HEK293 (cell line): ENCODE results near the gene DOCK9.

Source experiments
- CTCF ChIA-PET: fragments of 350-600 bp; formaldehyde crosslinking; extraction: SDS; loops from one replicate; lab custom pipeline; 2021; ENCODE audit warnings: antibody characterized with exemption; lab: Yijun Ruan, JAX
- POLR2A ChIA-PET: fragments of 300-600 bp; formaldehyde crosslinking; extraction: SDS; loops from one replicate; lab custom pipeline; 2020; ENCODE audit warnings: antibody characterized with exemption, inconsistent platforms; lab: Yijun Ruan, JAX
- H3K27ac ChIP-seq: fragments of 200-500 bp; sonication (Bioruptor generic); 2 replicates; pipeline ENCODE4 v1.5.1; 2014; ENCODE audit warnings: low read depth, low read length, control low read depth, inconsistent platforms; ENCODE audit errors: extremely low read depth
- H3K36me3 ChIP-seq, 2 experiments: fragments of 200-500 bp in 1 of 2; sonication (Bioruptor generic) in 1 of 2; 1 replicate in 1 of 2; 2 replicates in 1 of 2; pipeline ENCODE4 v1.5.1; 2014 to 2017; ENCODE audit warnings: inconsistent platforms in 2 of 2, low read length in 2 of 2; ENCODE audit not compliant: control insufficient read depth in 2 of 2, insufficient read depth in 1 of 2
- H3K4me1 ChIP-seq: fragments of 200-500 bp; sonication (Bioruptor generic); 2 replicates; pipeline ENCODE4 v1.5.1; 2014; ENCODE audit warnings: mild to moderate bottlenecking, low read length, inconsistent platforms; ENCODE audit not compliant: control insufficient read depth, insufficient read depth
- H3K4me3 ChIP-seq: 2 replicates; pipeline ENCODE4 v1.5.1; 2011; ENCODE audit warnings: low read depth, mild to moderate bottlenecking, control low read depth, low read length, moderate library complexity
- H3K9me3 ChIP-seq: fragments of 200-500 bp; sonication (Bioruptor generic); 2 replicates; pipeline ENCODE4 v1.5.1; 2014; ENCODE audit warnings: low read depth, low read length, inconsistent platforms; ENCODE audit not compliant: control insufficient read depth, insufficient read depth
- GLI4 ChIP-seq: fragments of 450-650 bp; formaldehyde crosslinking; IDR thresholded peaks from 2 replicates; pipeline ENCODE4 v1.5.1; 2016; ENCODE audit warnings: missing biosample characterization, missing genetic modification characterization
- KLF10 ChIP-seq: fragments of 450-650 bp; IDR thresholded peaks from 2 replicates; pipeline ENCODE4 v1.5.1; 2018; ENCODE audit warnings: missing biosample characterization, mild to moderate bottlenecking, missing genetic modification characterization
- KLF7 ChIP-seq: fragments of 450-650 bp; formaldehyde crosslinking; IDR thresholded peaks from 2 replicates; pipeline ENCODE4 v1.5.1; 2016; ENCODE audit warnings: missing biosample characterization, missing genetic modification characterization, borderline replicate concordance
- KLF9 ChIP-seq: fragments of 450-650 bp; formaldehyde crosslinking; IDR thresholded peaks from 2 replicates; pipeline ENCODE4 v1.5.1; 2016; ENCODE audit warnings: missing biosample characterization, missing genetic modification characterization, low read depth
- SP7 ChIP-seq: fragments of 450-650 bp; formaldehyde crosslinking; IDR thresholded peaks from 2 replicates; pipeline ENCODE4 v1.5.1; 2016; ENCODE audit warnings: missing biosample characterization, missing genetic modification characterization
- ZBTB8A ChIP-seq: fragments of 450-650 bp; formaldehyde crosslinking; IDR thresholded peaks from 2 replicates; pipeline ENCODE4 v1.5.1; 2016; ENCODE audit warnings: missing biosample characterization, missing genetic modification characterization
- ZNF133 ChIP-seq: fragments of 450-650 bp; formaldehyde crosslinking; IDR thresholded peaks from 2 replicates; pipeline ENCODE4 v1.5.1; 2016; ENCODE audit warnings: missing biosample characterization, missing genetic modification characterization
- ZNF274 ChIP-seq, 2 experiments: fragments of 200-500 bp in 1 of 2; fragments of 450-650 bp in 1 of 2; sonication (Bioruptor generic) in 1 of 2; formaldehyde crosslinking in 1 of 2; IDR thresholded peaks; 2 replicates each; pipeline versions ENCODE4 v1.5.1 to v1.6.1; 2014 to 2016; ENCODE audit warnings: borderline replicate concordance in 1 of 2, inconsistent platforms in 1 of 2, low read length in 1 of 2, missing biosample characterization in 1 of 2, missing genetic modification characterization in 1 of 2
- ZNF548 ChIP-seq: fragments of 450-650 bp; formaldehyde crosslinking; IDR thresholded peaks from 2 replicates; pipeline ENCODE4 v1.5.1; 2016; ENCODE audit warnings: missing biosample characterization, missing genetic modification characterization
- ZNF624 ChIP-seq: fragments of 450-650 bp; formaldehyde crosslinking; IDR thresholded peaks from 2 replicates; pipeline ENCODE4 v1.5.1; 2017; ENCODE audit warnings: missing biosample characterization, missing genetic modification characterization
- ZNF792 ChIP-seq: fragments of 450-650 bp; formaldehyde crosslinking; IDR thresholded peaks from 2 replicates; pipeline ENCODE4 v1.5.1; 2016; ENCODE audit warnings: missing biosample characterization, missing genetic modification characterization
- ZSCAN16 ChIP-seq: fragments of 450-650 bp; formaldehyde crosslinking; IDR thresholded peaks from 2 replicates; pipeline ENCODE4 v1.5.1; 2016; ENCODE audit warnings: missing biosample characterization, missing genetic modification characterization
- TF ChIP-seq, protein P1 (sequence below): fragments of 450-650 bp; formaldehyde crosslinking; IDR thresholded peaks from 2 replicates; pipeline ENCODE4 v1.5.1; 2016; ENCODE audit warnings: missing biosample characterization, missing genetic modification characterization
- TF ChIP-seq, protein P2 (sequence below): fragments of 450-650 bp; formaldehyde crosslinking; IDR thresholded peaks from 2 replicates; pipeline ENCODE4 v1.5.1; 2016; ENCODE audit warnings: missing biosample characterization, missing genetic modification characterization
- TF ChIP-seq, protein P3 (sequence below): fragments of 450-650 bp; formaldehyde crosslinking; IDR thresholded peaks from 2 replicates; pipeline ENCODE4 v1.5.1; 2016; ENCODE audit warnings: missing biosample characterization, missing genetic modification characterization
- TF ChIP-seq, protein P4 (sequence below): fragments of 450-650 bp; formaldehyde crosslinking; IDR thresholded peaks from 2 replicates; pipeline ENCODE4 v1.5.1; 2016; ENCODE audit warnings: missing biosample characterization, missing genetic modification characterization
- TF ChIP-seq, protein P5 (sequence below): fragments of 450-650 bp; formaldehyde crosslinking; IDR thresholded peaks from 2 replicates; pipeline ENCODE4 v1.5.1; 2016; ENCODE audit warnings: missing biosample characterization, missing genetic modification characterization
- TF ChIP-seq, protein P6 (sequence below): fragments of 450-650 bp; formaldehyde crosslinking; IDR thresholded peaks from 2 replicates; pipeline ENCODE4 v1.5.1; 2016; ENCODE audit warnings: missing biosample characterization, missing genetic modification characterization, borderline replicate concordance

DOCK9 gene

DNA sequence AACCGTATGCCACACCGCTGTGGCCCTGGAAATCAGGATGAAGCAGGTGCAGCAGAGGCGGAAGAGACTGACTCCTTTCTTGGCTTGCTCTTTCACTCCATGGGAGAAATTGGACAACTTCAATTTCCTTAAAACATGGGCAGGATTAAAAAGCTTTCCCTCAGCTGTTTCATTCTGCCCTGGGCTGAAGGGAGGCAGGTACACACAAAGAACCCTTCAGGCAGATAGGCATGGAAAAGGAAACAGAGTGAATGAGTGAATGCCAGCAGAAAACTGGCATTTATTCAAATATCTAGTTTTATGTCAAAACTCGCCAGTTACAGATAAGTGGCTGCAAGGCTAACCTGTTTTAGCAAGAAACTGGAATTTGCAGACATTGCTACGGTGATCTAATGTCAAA lies 154.4 kb downstream of the DOCK9 start (continued):
- TF ChIP-seq, protein P1, sequence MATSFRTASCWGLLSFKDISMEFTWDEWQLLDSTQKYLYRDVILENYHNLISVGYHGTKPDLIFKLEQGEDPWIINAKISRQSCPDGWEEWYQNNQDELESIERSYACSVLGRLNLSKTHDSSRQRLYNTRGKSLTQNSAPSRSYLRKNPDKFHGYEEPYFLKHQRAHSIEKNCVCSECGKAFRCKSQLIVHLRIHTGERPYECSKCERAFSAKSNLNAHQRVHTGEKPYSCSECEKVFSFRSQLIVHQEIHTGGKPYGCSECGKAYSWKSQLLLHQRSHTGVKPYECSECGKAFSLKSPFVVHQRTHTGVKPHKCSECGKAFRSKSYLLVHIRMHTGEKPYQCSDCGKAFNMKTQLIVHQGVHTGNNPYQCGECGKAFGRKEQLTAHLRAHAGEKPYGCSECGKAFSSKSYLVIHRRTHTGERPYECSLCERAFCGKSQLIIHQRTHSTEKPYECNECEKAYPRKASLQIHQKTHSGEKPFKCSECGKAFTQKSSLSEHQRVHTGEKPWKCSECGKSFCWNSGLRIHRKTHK = no peak
- no peak for TF ChIP-seq ZNF274 (IDR thresholded peaks at IDR 0.05; ENCODE audit: low read length)
- no peak for TF ChIP-seq ZNF274 (tag by site-specific recombination; IDR thresholded peaks at IDR 0.05; ENCODE audit: borderline replicate concordance)
- no peak for TF ChIP-seq KLF7 (tag by site-specific recombination)
- TF ChIP-seq, protein P2, sequence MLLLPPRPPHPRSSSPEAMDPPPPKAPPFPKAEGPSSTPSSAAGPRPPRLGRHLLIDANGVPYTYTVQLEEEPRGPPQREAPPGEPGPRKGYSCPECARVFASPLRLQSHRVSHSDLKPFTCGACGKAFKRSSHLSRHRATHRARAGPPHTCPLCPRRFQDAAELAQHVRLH (tag by site-specific recombination) = no peak
- no peak for TF ChIP-seq ZNF624 (tag by site-specific recombination)
- TF ChIP-seq, protein P3, sequence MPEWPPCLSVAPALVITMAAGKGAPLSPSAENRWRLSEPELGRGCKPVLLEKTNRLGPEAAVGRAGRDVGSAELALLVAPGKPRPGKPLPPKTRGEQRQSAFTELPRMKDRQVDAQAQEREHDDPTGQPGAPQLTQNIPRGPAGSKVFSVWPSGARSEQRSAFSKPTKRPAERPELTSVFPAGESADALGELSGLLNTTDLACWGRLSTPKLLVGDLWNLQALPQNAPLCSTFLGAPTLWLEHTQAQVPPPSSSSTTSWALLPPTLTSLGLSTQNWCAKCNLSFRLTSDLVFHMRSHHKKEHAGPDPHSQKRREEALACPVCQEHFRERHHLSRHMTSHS (tag by site-specific recombination) = no peak
- TF ChIP-seq ZNF792 (tag by site-specific recombination) = no peak
- TF ChIP-seq, all 188 proteins: peak for 0

DNA sequence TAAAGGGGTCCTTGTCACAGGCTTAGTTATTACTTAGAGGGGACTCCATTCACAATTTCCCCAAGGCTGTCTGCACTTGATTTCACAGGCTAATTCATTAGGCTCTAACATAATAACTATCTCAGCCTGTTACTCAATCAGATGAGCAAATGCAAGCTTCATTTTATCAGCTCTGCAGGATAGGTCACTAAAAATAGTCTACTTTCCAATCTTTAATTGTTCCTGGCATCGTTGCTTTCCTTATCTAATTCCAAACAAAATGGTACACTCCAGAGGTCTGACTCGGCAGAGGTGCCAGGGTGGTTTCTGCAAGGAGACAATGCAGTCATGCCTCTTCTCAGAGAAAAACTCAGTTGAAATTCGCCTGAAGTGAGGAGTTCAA lies 155.6 kb downstream of the DOCK9 start:
- TF ChIP-seq GLI4 (tag by site-specific recombination) = no peak
- TF ChIP-seq, protein P4, sequence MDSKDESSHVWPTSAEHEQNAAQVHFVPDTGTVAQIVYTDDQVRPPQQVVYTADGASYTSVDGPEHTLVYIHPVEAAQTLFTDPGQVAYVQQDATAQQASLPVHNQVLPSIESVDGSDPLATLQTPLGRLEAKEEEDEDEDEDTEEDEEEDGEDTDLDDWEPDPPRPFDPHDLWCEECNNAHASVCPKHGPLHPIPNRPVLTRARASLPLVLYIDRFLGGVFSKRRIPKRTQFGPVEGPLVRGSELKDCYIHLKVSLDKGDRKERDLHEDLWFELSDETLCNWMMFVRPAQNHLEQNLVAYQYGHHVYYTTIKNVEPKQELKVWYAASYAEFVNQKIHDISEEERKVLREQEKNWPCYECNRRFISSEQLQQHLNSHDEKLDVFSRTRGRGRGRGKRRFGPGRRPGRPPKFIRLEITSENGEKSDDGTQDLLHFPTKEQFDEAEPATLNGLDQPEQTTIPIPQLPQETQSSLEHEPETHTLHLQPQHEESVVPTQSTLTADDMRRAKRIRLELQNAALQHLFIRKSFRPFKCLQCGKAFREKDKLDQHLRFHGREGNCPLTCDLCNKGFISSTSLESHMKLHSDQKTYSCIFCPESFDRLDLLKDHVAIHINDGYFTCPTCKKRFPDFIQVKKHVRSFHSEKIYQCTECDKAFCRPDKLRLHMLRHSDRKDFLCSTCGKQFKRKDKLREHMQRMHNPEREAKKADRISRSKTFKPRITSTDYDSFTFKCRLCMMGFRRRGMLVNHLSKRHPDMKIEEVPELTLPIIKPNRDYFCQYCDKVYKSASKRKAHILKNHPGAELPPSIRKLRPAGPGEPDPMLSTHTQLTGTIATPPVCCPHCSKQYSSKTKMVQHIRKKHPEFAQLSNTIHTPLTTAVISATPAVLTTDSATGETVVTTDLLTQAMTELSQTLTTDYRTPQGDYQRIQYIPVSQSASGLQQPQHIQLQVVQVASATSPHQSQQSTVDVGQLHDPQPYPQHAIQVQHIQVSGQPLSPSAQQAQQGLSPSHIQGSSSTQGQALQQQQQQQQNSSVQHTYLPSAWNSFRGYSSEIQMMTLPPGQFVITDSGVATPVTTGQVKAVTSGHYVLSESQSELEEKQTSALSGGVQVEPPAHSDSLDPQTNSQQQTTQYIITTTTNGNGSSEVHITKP = peak; percentile 32; the same call in 1 of the 2 replicates
- ChIA-PET POLR2A (no interaction called here), CTCF (interaction anchor here (1.8 kb wide), 1 partner anchor 18 kb away, joined by 4 read pairs; no protein-coding TSS in a partner anchor)
- Histone ChIP-seq H3K9me3 (no peaks in the 10 kb centered on the region), H3K4me3 (no peak overlapping the region), H3K27ac (no peak overlapping the region), H3K4me1 (no peaks in the 10 kb centered on the region), H3K36me3 (peaks cover 0 to 7% of the 10 kb centered on the region in 2 experiments; a peak in 1 of 3 replicates)

DNA sequence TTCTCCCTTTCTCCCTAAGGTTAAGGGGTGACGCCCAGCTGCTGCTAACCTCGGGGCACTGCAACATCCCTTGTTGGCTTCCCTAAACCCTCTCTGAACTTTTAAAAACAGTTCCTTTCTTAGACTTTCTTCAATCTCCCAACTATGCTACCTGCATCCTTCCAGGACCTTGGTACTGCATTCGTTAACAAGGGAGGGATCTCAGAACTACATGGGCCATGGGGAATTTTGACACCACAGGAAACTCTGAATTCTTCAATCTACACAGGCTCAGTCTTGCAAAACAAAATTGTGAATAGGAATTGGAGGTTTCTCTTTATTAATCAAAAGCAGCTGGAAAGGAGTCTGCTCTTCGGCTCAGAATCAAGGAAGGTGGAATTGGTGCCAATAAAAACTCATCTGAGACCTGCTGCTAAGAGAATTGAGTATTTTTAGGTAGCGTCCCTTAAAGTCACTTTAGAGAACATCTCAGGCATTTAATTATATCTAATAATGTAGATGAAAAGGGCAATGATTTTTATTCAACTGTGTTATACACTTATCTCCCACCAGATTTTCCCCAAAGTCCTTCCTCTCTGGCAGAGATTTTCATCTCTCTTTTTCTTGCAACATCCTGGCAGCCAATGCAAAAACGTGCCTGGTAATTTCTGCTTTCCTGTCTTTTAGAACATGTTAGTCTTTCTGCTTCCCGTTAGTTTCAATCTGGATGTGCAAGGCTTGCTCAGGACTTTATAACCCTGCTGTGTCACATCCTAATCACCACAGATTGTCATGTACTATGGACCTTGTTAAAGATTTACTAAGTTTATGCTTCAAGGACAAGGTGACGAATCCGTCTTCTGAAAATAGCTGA lies 156.3 kb downstream of the DOCK9 start:
- H3K4me1 ChIP-seq = no peaks in the 10 kb centered on the region
- no peak overlapping the region for H3K27ac ChIP-seq
- peaks cover 0 to 7% of the 10 kb centered on the region in 2 experiments; a peak in 1 of 3 replicates for H3K36me3 ChIP-seq
- CTCF ChIA-PET = interaction anchor here (1.8 kb wide), 1 partner anchor 18 kb away, joined by 4 read pairs; no protein-coding TSS in a partner anchor
- H3K4me3 ChIP-seq = no peak overlapping the region
- POLR2A ChIA-PET = no interaction called here
- H3K9me3 ChIP-seq = no peaks in the 10 kb centered on the region
- TF ChIP-seq ZNF548 (tag by site-specific recombination) (no peak), ZNF133 (tag by site-specific recombination) (no peak), ZBTB8A (tag by site-specific recombination) (no peak), ZSCAN16 (tag by site-specific recombination) (no peak), KLF10 (no peak), KLF9 (tag by site-specific recombination) (no peak), SP7 (no peak)
- TF ChIP-seq, protein P5, sequence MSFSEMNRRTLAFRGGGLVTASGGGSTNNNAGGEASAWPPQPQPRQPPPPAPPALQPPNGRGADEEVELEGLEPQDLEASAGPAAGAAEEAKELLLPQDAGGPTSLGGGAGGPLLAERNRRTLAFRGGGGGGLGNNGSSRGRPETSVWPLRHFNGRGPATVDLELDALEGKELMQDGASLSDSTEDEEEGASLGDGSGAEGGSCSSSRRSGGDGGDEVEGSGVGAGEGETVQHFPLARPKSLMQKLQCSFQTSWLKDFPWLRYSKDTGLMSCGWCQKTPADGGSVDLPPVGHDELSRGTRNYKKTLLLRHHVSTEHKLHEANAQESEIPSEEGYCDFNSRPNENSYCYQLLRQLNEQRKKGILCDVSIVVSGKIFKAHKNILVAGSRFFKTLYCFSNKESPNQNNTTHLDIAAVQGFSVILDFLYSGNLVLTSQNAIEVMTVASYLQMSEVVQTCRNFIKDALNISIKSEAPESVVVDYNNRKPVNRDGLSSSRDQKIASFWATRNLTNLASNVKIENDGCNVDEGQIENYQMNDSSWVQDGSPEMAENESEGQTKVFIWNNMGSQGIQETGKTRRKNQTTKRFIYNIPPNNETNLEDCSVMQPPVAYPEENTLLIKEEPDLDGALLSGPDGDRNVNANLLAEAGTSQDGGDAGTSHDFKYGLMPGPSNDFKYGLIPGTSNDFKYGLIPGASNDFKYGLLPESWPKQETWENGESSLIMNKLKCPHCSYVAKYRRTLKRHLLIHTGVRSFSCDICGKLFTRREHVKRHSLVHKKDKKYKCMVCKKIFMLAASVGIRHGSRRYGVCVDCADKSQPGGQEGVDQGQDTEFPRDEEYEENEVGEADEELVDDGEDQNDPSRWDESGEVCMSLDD (tag by site-specific recombination) = no peak
- TF ChIP-seq, protein P6, sequence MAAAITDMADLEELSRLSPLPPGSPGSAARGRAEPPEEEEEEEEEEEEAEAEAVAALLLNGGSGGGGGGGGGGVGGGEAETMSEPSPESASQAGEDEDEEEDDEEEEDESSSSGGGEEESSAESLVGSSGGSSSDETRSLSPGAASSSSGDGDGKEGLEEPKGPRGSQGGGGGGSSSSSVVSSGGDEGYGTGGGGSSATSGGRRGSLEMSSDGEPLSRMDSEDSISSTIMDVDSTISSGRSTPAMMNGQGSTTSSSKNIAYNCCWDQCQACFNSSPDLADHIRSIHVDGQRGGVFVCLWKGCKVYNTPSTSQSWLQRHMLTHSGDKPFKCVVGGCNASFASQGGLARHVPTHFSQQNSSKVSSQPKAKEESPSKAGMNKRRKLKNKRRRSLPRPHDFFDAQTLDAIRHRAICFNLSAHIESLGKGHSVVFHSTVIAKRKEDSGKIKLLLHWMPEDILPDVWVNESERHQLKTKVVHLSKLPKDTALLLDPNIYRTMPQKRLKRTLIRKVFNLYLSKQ = no peak
